Peyer's patch (tissue), 4 donors: ENCODE results near the gene CDKAL1.

ENCODE experiments used
- CTCF ChIP-seq, 6 experiments: fragments of 450-650 bp in 4 of 6; fragments of 200-600 bp in 2 of 6; sonication (generic) in 1 of 6; IDR thresholded peaks; one replicate each; pipeline ENCODE4 v1.5.1; 2017 to 2019; ENCODE audit warnings: antibody characterized with exemption in 6 of 6, mild to moderate bottlenecking in 3 of 6, moderate library complexity in 1 of 6
- POLR2A ChIP-seq, 2 donors: fragments of 450-650 bp; IDR thresholded peaks; one replicate each; pipeline ENCODE4 v1.5.1; 2017; ENCODE audit warnings: antibody characterized with exemption in 2 of 2, mild to moderate bottlenecking in 2 of 2, moderate library complexity in 2 of 2

GRCh38 chr6:20498041-20498385 lies 36.2 kb upstream of the CDKAL1 start:
- no peak for TF ChIP-seq CTCF (IDR thresholded peaks at IDR 0.05)
- no peak for TF ChIP-seq POLR2A (IDR thresholded peaks at IDR 0.05)
